GM12875 (cell line): ENCODE measurements around the gene EGF.

Experiments
- H3K4me3 ChIP-seq: one replicate; pipeline ENCODE4 v1.5.1; 2011; ENCODE audit warnings: low read depth, low read length, control low read depth
- TF ChIP-seq, protein P1 (sequence below): IDR thresholded peaks from 2 replicates; pipeline ENCODE4 v1.5.1; 2011; ENCODE audit warnings: low read depth, mild to moderate bottlenecking, control low read depth, inconsistent platforms, low read length, moderate library complexity, borderline replicate concordance; ENCODE audit not compliant: insufficient read depth

Gene EGF

DNA sequence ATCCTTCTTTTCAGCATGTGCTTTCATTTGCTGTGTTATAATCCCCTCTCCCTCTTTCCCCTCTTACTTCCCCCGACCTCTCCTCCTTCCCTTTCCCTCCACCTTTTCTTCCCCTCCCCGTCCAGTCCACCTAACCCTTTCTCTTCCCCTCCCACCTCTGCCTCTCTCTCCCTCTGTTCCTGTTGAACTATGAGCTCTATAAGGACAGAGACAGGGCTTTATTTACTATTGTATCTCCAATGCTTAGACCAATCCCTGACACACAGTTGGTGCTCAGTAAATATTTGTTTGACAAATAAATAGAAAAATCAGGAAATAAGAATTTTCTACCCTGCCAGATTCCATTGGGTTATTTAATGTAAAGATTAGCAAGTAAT, 60.8 kb downstream of the EGF start:
- H3K4me3 ChIP-seq, result no peak overlapping the region
- TF ChIP-seq, protein P1, sequence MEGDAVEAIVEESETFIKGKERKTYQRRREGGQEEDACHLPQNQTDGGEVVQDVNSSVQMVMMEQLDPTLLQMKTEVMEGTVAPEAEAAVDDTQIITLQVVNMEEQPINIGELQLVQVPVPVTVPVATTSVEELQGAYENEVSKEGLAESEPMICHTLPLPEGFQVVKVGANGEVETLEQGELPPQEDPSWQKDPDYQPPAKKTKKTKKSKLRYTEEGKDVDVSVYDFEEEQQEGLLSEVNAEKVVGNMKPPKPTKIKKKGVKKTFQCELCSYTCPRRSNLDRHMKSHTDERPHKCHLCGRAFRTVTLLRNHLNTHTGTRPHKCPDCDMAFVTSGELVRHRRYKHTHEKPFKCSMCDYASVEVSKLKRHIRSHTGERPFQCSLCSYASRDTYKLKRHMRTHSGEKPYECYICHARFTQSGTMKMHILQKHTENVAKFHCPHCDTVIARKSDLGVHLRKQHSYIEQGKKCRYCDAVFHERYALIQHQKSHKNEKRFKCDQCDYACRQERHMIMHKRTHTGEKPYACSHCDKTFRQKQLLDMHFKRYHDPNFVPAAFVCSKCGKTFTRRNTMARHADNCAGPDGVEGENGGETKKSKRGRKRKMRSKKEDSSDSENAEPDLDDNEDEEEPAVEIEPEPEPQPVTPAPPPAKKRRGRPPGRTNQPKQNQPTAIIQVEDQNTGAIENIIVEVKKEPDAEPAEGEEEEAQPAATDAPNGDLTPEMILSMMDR, result no peak

DNA sequence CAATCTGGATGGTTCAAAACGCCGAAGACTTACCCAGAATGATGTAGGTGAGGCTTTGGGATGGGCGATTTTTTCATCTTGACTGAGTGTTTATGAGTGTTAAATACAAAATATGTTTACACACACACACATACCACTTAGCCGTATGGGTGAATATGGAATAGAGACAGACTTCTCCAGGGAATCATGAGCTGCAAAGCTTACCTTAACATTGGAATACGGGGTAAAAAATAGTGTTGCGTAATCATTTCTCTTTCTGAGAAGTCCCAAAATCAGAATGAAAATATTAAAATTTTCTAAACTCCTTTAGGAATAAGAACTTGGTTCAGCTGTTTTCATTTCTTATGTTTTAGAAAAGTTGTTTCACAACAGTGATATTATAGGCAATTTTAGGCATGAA, 63.5 kb downstream of the EGF start:
- TF ChIP-seq, protein P1, result no peak
- no peak overlapping the region for H3K4me3 ChIP-seq

DNA sequence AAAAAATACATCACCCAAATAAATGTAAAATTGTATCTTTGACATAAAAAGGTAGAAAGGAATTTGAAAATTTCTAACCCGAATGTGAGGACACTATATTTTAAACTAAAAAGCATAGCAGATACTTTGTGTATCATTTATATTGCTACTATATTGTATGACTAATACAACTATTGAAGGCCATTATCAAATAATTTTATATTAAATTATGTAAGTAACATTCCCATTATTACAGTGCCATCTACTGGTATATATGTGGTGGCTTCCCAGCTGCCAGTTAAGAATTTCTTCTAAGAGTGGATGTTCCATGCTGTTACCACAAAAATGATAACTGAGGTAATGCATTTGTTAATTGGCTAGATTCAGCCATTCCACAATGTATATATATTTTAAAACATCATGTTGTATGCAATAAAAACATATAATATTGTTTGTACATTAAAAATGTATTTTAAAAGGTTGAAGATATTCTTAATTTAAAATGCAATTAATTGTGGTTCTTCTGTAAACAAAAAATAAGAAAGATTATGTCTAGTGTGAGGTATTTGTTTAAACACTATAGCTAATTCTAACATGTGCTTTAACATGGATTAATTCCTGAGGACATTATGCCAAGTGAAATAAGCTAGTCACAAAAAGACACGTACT, 65.3 kb downstream of the EGF start:
- TF ChIP-seq, protein P1, result peak; percentile 20; the same call in 1 of the 2 replicates
- no peak overlapping the region for H3K4me3 ChIP-seq

DNA sequence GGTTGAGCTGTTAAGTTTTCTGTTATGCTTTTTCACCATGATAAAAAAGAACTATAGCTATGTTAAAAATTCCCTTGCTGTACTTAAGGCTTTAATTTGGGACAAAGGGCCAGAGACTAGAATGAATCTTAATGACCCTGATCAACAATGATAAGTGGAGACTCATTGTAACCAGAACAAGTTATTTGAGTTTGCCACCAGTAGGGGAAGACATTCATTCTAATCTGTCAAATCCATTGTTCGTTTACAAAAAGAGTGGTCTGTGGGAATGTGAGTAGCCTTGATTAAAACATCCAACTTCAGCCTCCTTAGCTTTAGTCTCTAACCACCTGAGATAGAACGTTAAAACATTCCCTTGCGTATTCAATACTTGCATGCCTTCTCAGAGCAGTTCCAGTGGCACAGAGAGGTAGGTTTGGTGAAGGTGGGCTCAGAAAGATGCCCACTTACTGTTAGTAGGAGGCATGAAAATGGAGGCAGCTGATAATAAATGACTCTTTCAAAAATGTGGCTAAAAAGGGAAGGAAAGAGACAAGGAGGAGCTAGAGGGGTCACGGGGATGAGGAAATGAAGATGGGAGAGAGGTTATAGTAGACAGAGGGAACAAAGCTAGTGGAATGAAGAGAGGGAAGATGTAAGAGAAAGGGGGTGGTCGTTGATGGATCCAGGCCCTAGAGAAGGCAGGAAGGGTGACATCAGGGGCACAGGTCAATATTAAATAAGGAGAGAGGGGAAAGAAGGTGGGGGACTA, 66.2 kb downstream of the EGF start:
- TF ChIP-seq, protein P1, result no peak
- no peak overlapping the region for H3K4me3 ChIP-seq

DNA sequence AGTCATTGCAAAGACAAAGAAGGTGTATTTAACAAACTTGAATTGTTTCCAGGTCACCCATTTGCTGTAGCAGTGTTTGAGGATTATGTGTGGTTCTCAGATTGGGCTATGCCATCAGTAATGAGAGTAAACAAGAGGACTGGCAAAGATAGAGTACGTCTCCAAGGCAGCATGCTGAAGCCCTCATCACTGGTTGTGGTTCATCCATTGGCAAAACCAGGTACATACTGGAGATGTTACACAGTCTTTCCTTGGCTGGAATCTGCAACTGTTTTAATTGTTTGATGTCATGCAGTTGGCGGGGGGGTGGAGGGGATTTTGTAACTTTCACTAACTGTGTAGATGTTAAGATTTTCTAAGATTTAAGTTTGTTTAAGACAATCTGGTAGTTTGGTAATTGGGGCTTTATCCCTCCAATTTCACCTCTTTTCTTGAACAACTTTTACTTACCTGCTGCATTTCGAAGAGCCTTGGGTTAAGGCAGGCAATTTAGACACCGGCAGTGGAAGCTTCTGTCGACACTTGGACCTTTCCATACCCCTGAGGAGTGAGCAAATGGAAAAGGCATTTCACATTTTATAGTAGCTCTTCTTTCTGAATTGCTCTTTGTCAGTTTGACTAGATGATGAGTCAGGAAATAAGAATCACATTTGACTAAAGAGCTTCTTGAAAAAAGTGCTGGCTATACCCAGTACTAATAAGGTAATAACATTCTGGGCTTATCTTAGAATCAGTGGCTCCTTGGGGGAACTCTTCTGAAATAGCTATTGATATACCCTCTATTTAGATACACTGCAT, 67.4 kb downstream of the EGF start:
- no peak overlapping the region for H3K4me3 ChIP-seq
- TF ChIP-seq, protein P1, result no peak

DNA sequence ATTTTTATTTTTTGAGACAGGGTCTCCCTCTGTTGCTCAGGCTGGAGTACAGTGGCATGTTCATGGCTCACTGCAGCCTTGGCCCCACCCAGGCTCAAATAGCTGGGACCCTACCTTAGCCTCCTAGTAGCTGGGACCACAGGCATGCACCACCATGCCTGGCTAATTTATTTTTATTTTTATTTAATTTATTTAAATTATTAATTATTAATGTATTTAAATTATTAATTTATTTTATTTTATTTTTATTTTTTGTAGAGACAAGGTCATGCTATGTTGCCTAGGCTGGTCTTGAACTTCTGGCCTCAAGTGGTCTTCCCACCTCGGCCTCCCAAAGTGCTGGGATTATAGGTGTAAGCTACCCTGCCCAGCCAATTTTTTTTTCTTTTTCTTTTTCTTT, 69.3 kb downstream of the EGF start:
- no peak overlapping the region for H3K4me3 ChIP-seq
- TF ChIP-seq, protein P1, result no peak
